B cell (primary cell): ENCODE data around the gene CTNNA3. TPM values are rescaled to one million over a fixed set of nuclear protein-coding genes. Genes with fewer than 3 reads are reported as not detected.

Experiments
- ATAC-seq: fragments of 200-7000 bp; cut with Tn5 transposase; one replicate; pipeline ENCODE4 v1.10.0; 2021; ENCODE audit warnings: low read depth, mild to moderate bottlenecking, moderate number of reproducible peaks, moderate library complexity
- CTCF ChIA-PET: fragments of 350-600 bp; sonication (Branson Sonifier 250); formaldehyde crosslinking; loops from one replicate; lab custom pipeline; 2021; ENCODE audit warnings: antibody characterized with exemption, inconsistent platforms; lab: Charles Lee
- POLR2A ChIA-PET: fragments of 350-600 bp; sonication (Branson Sonifier 250); formaldehyde crosslinking; loops from one replicate; lab custom pipeline; 2021; ENCODE audit warnings: antibody characterized with exemption; lab: Charles Lee
- DNase-seq: peaks from one replicate; pipeline ENCODE4 v3.0.0; 2013
- H2AFZ ChIP-seq: 2 replicates; pipeline ENCODE4 v1.6.1; 2012; ENCODE audit warnings: mild to moderate bottlenecking, low read depth, low read length; ENCODE audit not compliant: insufficient read depth, poor library complexity, severe bottlenecking
- H3K27ac ChIP-seq, 2 donors: 1 replicate in 1 of 2; 2 replicates in 1 of 2; pipeline ENCODE4 v1.5.1; 2012 to 2013; ENCODE audit warnings: low read length in 2 of 2, mild to moderate bottlenecking in 2 of 2, moderate library complexity in 1 of 2
- H3K27me3 ChIP-seq, 4 experiments: fragments of 200-600 bp in 1 of 4; sonication (generic) in 1 of 4; replicated peaks in 1 of 4; 1 replicate in 2 of 4; 2 replicates in 2 of 4; pipeline versions ENCODE4 v1.6.1 to v1.7.0; 2013 to 2016; ENCODE audit warnings: low read length in 3 of 4, mild to moderate bottlenecking in 2 of 4, mixed read lengths in 1 of 4, moderate library complexity in 1 of 4; ENCODE audit not compliant: insufficient read depth in 4 of 4, control insufficient read depth in 3 of 4; ENCODE audit errors: control extremely low read depth in 1 of 4
- H3K36me3 ChIP-seq, 2 experiments: replicated peaks in 1 of 2; 1 replicate in 1 of 2; 2 replicates in 1 of 2; pipeline versions ENCODE4 v1.6.1 to v1.7.1; 2013; ENCODE audit warnings: low read length in 1 of 2; ENCODE audit not compliant: insufficient read depth in 2 of 2, control insufficient read depth in 1 of 2; ENCODE audit errors: control extremely low read depth in 1 of 2, extremely low read depth in 1 of 2
- H3K4me1 ChIP-seq, 2 donors: fragments of 200-600 bp in 1 of 2; sonication (generic) in 1 of 2; 1 replicate in 1 of 2; 2 replicates in 1 of 2; pipeline versions ENCODE4 v1.5.1 to v1.6.1; 2013 to 2017; ENCODE audit warnings: low read length in 2 of 2; ENCODE audit not compliant: control insufficient read depth in 2 of 2, insufficient read depth in 2 of 2
- H3K4me2 ChIP-seq: replicated peaks from 2 replicates; pipeline ENCODE3; 2012; ENCODE audit warnings: mild to moderate bottlenecking, low read depth, low read length; ENCODE audit not compliant: poor library complexity, severe bottlenecking
- H3K4me3 ChIP-seq, 5 experiments: fragments of 200-600 bp in 1 of 5; sonication (generic) in 1 of 5; 1 replicate in 3 of 5; 2 replicates in 2 of 5; pipeline versions ENCODE4 v1.5.1 to v1.7.0; 2011 to 2016; ENCODE audit warnings: low read length in 4 of 5, mild to moderate bottlenecking in 4 of 5, low read depth in 2 of 5, control low read depth in 1 of 5, moderate library complexity in 1 of 5; ENCODE audit not compliant: insufficient read depth in 1 of 5; ENCODE audit errors: control extremely low read depth in 1 of 5, extremely low read depth in 1 of 5
- H3K79me2 ChIP-seq: fragments of 200-600 bp; sonication (generic); one replicate; pipeline ENCODE4 v1.6.0; 2016; ENCODE audit warnings: low read length; ENCODE audit not compliant: control insufficient read depth, insufficient read depth
- H3K9ac ChIP-seq: fragments of 200-600 bp; sonication (generic); 2 replicates; pipeline ENCODE4 v1.6.1; 2017; ENCODE audit warnings: mild to moderate bottlenecking, low read length, moderate library complexity
- H3K9me3 ChIP-seq, 3 donors: one replicate each; pipeline versions ENCODE4 v1.6.1 to v1.7.1; 2013; ENCODE audit warnings: low read length in 2 of 3; ENCODE audit not compliant: control insufficient read depth in 2 of 3, insufficient read depth in 1 of 3; ENCODE audit errors: control extremely low read depth in 1 of 3
- H4K20me1 ChIP-seq: 2 replicates; pipeline ENCODE4 v1.6.0; 2012; ENCODE audit warnings: mild to moderate bottlenecking, low read length; ENCODE audit not compliant: insufficient read depth, control insufficient read depth, poor library complexity, severe bottlenecking
- H3K27ac Mint-ChIP-seq: one replicate; pipeline ENCODE4 v1.8.0; 2021; ENCODE audit warnings: mixed read lengths
- H3K27me3 Mint-ChIP-seq: one replicate; pipeline ENCODE4 v1.8.0; 2021; ENCODE audit warnings: mixed read lengths
- H3K4me1 Mint-ChIP-seq: one replicate; pipeline ENCODE4 v1.8.0; 2021; ENCODE audit warnings: mixed read lengths
- H3K4me3 Mint-ChIP-seq: one replicate; pipeline ENCODE4 v1.8.0; 2021; ENCODE audit warnings: mixed read lengths
- H3K9me3 Mint-ChIP-seq: one replicate; pipeline ENCODE4 v1.8.0; 2022; ENCODE audit warnings: mixed read lengths; ENCODE audit not compliant: insufficient read depth
- CTCF ChIP-seq: fragments of 200-600 bp; IDR thresholded peaks from one replicate; pipeline ENCODE4 v1.8.0; 2022; ENCODE audit warnings: antibody characterized with exemption, mild to moderate bottlenecking
- EZH2 ChIP-seq: IDR thresholded peaks from 2 replicates; pipeline ENCODE4 v1.6.1; 2012; ENCODE audit warnings: borderline replicate concordance, low read depth, mild to moderate bottlenecking, moderate library complexity, low read length; ENCODE audit not compliant: insufficient read depth, poor library complexity, severe bottlenecking
- WGBS: methylation state at CpG from one replicate; pipeline ENCODE4 v1.1.5; 2013; ENCODE audit warnings: missing lambda C conversion rate; ENCODE audit not compliant: insufficient coverage; 5-methylcytosine and 5-hydroxymethylcytosine counted together
- intact Hi-C: fragments of 100-400 bp; cut with micrococcal nuclease; formaldehyde crosslinking; loops from one replicate; pipeline ENCODE4 v1.10.0; 2022
- polyA plus RNA-seq: library from polyadenylated mRNA; depleted of rRNA; stranded (reverse); fragments of >200 nt; gene quantifications from 2 replicates; pipeline ENCODE4 v1.2.3, GENCODE V29; 2012
- total RNA-seq, 2 donors: library from RNA; stranded (reverse); fragments of 120-200 nt in 1 of 2; gene quantifications; 1 replicate in 1 of 2; 2 replicates in 1 of 2; pipeline versions ENCODE4 v1.2.3 to v1.2.4, GENCODE V29; 2013 to 2022

Gene CTNNA3
- total and polyA plus RNA-seq, 2 donors (not counting 1 experiment from before 2014, with no cell fraction given): 0.01 TPM; not detected in 1

GRCh38 chr10:66215920-66216319, 1480.1 kb downstream of the CTNNA3 start:
- no peaks in the 10 kb centered on the region for H3K27me3 Mint-ChIP-seq
- no peaks in the 10 kb centered on the region for H3K79me2 ChIP-seq

More at GRCh38 chr10:66215920-66216319, 1480.1 kb downstream of the CTNNA3 start:
- no peak for TF ChIP-seq EZH2
- no peak for TF ChIP-seq CTCF
- H4K20me1 ChIP-seq: no peaks in the 10 kb centered on the region
- no peak overlapping the region for H3K4me2 ChIP-seq
- POLR2A ChIA-PET: no interaction called here
- peaks cover 0 to 10% (median 0%) of the 10 kb centered on the region in 3 donors for H3K9me3 ChIP-seq
- no peak for DNase-seq
- WGBS: no CpG with 5 or more reads among the region's 3 CpGs
- H3K4me3 Mint-ChIP-seq: no peak overlapping the region
- H3K4me1 ChIP-seq: no peaks in the 10 kb centered on the region
- no peak for ATAC-seq
- CTCF ChIA-PET: no interaction called here
- no peak overlapping the region for H3K4me3 ChIP-seq
- H3K9me3 Mint-ChIP-seq: no peaks in the 10 kb centered on the region
- intact Hi-C loops: no loop called here
- no peak overlapping the region for H3K27ac Mint-ChIP-seq
- H3K27ac ChIP-seq: no peak overlapping the region
- no peak overlapping the region for H2AFZ ChIP-seq
- no peaks in the 10 kb centered on the region for H3K36me3 ChIP-seq
- no peaks in the 10 kb centered on the region for H3K4me1 Mint-ChIP-seq
- no peaks in the 10 kb centered on the region for H3K27me3 ChIP-seq
- H3K9ac ChIP-seq: no peak overlapping the region
